ENCODE results near the gene CSNK1G3. TPM values are rescaled to one million over a fixed set of nuclear protein-coding genes. Genes with fewer than 3 reads are reported as not detected.

CSNK1G3 gene
- total RNA-seq, 1 donor, result 91.2 TPM

GRCh38 chr5:123610665-123611405 is 98.9 kb downstream of the CSNK1G3 start:
- no peaks in the 10 kb centered on the region for H3K4me1 ChIP-seq (ENCODE audit: insufficient read depth, low read length)
- peak; percentile 76 for DNase-seq (ENCODE audit: insufficient read length, low spot score, missing footprints)
- no peak overlapping the region for H3K27ac ChIP-seq (ENCODE audit: low read depth, low read length)
- H4K20me1 ChIP-seq (ENCODE audit: insufficient read depth, low read length), result no peaks in the 10 kb centered on the region
- no peaks in the 10 kb centered on the region for H3K27me3 ChIP-seq (ENCODE audit: insufficient read depth, low read length)
- H3K4me2 ChIP-seq (ENCODE audit: insufficient read depth, low read length), result no peak overlapping the region
- peak; percentile 98 for TF ChIP-seq CTCF (IDR thresholded peaks at IDR 0.05; ENCODE audit: extremely low read depth, low read depth, low read length)
- H3K9me3 ChIP-seq (ENCODE audit: low read depth, low read length), result no peaks in the 10 kb centered on the region
- peaks cover 9% of the 10 kb centered on the region for H3K36me3 ChIP-seq (ENCODE audit: insufficient read depth, low read length)
- H2AFZ ChIP-seq (ENCODE audit: low read length), result peak overlapping the region; percentile 54
- no peak overlapping the region for H3K4me3 ChIP-seq (ENCODE audit: insufficient read depth, low read length)
- no peaks in the 10 kb centered on the region for H3K79me2 ChIP-seq (ENCODE audit: insufficient read depth, low read length)

- Histone ChIP-seq H2AFZ (ENCODE audit: low read length) (no peak overlapping the region), H3K36me3 (ENCODE audit: insufficient read depth, low read length) (peaks cover 9% of the 10 kb centered on the region), H3K27ac (ENCODE audit: low read depth, low read length) (no peak overlapping the region), H3K4me3 (ENCODE audit: insufficient read depth, low read length) (no peak overlapping the region), H4K20me1 (ENCODE audit: insufficient read depth, low read length) (no peaks in the 10 kb centered on the region), H3K27me3 (ENCODE audit: insufficient read depth, low read length) (no peaks in the 10 kb centered on the region), H3K9me3 (ENCODE audit: low read depth, low read length) (no peaks in the 10 kb centered on the region), H3K79me2 (ENCODE audit: insufficient read depth, low read length) (no peaks in the 10 kb centered on the region), H3K4me2 (ENCODE audit: insufficient read depth, low read length) (no peak overlapping the region), H3K4me1 (ENCODE audit: insufficient read depth, low read length) (no peaks in the 10 kb centered on the region)
- no peak for DNase-seq (ENCODE audit: insufficient read length, low spot score, missing footprints)
- TF ChIP-seq CTCF (IDR thresholded peaks at IDR 0.05; ENCODE audit: extremely low read depth, low read depth, low read length), result no peak
Measured at GRCh38 chr5:123611406-123611709, 99.4 kb downstream of the CSNK1G3 start.

- no peaks in the 10 kb centered on the region for H3K9me3 ChIP-seq (ENCODE audit: low read depth, low read length)
- H3K4me2 ChIP-seq (ENCODE audit: insufficient read depth, low read length), result no peak overlapping the region
- no peak for TF ChIP-seq CTCF (IDR thresholded peaks at IDR 0.05; ENCODE audit: extremely low read depth, low read depth, low read length)
- H3K27me3 ChIP-seq (ENCODE audit: insufficient read depth, low read length), result no peaks in the 10 kb centered on the region
- no peaks in the 10 kb centered on the region for H3K4me1 ChIP-seq (ENCODE audit: insufficient read depth, low read length)
- H3K27ac ChIP-seq (ENCODE audit: low read depth, low read length), result no peak overlapping the region
- H3K4me3 ChIP-seq (ENCODE audit: insufficient read depth, low read length), result no peak overlapping the region
- H4K20me1 ChIP-seq (ENCODE audit: insufficient read depth, low read length), result no peaks in the 10 kb centered on the region
- H3K79me2 ChIP-seq (ENCODE audit: insufficient read depth, low read length), result no peaks in the 10 kb centered on the region
- no peak overlapping the region for H2AFZ ChIP-seq (ENCODE audit: low read length)
- DNase-seq (ENCODE audit: insufficient read length, low spot score, missing footprints), result no peak
- peaks cover 6% of the 10 kb centered on the region for H3K36me3 ChIP-seq (ENCODE audit: insufficient read depth, low read length)
Measured at GRCh38 chr5:123617561-123617960, 105.6 kb downstream of the CSNK1G3 start.

GRCh38 chr5:123626051-123626450 is 114.1 kb downstream of the CSNK1G3 start:
- Histone ChIP-seq H3K27ac (ENCODE audit: low read depth, low read length) (no peak overlapping the region), H3K4me3 (ENCODE audit: insufficient read depth, low read length) (no peak overlapping the region), H3K36me3 (ENCODE audit: insufficient read depth, low read length) (no peaks in the 10 kb centered on the region), H4K20me1 (ENCODE audit: insufficient read depth, low read length) (no peaks in the 10 kb centered on the region), H2AFZ (ENCODE audit: low read length) (no peak overlapping the region), H3K79me2 (ENCODE audit: insufficient read depth, low read length) (no peaks in the 10 kb centered on the region), H3K27me3 (ENCODE audit: insufficient read depth, low read length) (no peaks in the 10 kb centered on the region), H3K4me2 (ENCODE audit: insufficient read depth, low read length) (no peak overlapping the region), H3K4me1 (ENCODE audit: insufficient read depth, low read length) (no peaks in the 10 kb centered on the region), H3K9me3 (ENCODE audit: low read depth, low read length) (peaks cover 9% of the 10 kb centered on the region)
- TF ChIP-seq CTCF (IDR thresholded peaks at IDR 0.05; ENCODE audit: extremely low read depth, low read depth, low read length), result no peak
- DNase-seq (ENCODE audit: insufficient read length, low spot score, missing footprints), result no peak
